Esophagus muscularis mucosa (tissue), 4 donors: ENCODE measurements around the gene SCGB3A1.

Experiments
- EP300 ChIP-seq: sonication (generic); formaldehyde crosslinking; IDR thresholded peaks from one replicate; pipeline ENCODE4 v1.6.1; 2017; ENCODE audit warnings: antibody characterized with exemption
- POLR2A ChIP-seq: fragments of 450-650 bp; IDR thresholded peaks from one replicate; pipeline ENCODE4 v1.6.1; 2017; ENCODE audit warnings: antibody characterized with exemption, moderate library complexity, mild to moderate bottlenecking, low read depth
- POLR2AphosphoS5 ChIP-seq, 2 donors: sonication (generic); formaldehyde crosslinking; IDR thresholded peaks; one replicate each; pipeline ENCODE4 v1.6.1; 2017; ENCODE audit warnings: antibody characterized with exemption in 2 of 2
- TF ChIP-seq, protein P1 (sequence below), 3 experiments: fragments of 200-600 bp in 2 of 3; fragments of 450-650 bp in 1 of 3; sonication (generic) in 2 of 3; IDR thresholded peaks; one replicate each; pipeline ENCODE4 v1.5.1; 2017 to 2019; ENCODE audit warnings: antibody characterized with exemption in 3 of 3, mild to moderate bottlenecking in 2 of 3, moderate library complexity in 1 of 3

DNA sequence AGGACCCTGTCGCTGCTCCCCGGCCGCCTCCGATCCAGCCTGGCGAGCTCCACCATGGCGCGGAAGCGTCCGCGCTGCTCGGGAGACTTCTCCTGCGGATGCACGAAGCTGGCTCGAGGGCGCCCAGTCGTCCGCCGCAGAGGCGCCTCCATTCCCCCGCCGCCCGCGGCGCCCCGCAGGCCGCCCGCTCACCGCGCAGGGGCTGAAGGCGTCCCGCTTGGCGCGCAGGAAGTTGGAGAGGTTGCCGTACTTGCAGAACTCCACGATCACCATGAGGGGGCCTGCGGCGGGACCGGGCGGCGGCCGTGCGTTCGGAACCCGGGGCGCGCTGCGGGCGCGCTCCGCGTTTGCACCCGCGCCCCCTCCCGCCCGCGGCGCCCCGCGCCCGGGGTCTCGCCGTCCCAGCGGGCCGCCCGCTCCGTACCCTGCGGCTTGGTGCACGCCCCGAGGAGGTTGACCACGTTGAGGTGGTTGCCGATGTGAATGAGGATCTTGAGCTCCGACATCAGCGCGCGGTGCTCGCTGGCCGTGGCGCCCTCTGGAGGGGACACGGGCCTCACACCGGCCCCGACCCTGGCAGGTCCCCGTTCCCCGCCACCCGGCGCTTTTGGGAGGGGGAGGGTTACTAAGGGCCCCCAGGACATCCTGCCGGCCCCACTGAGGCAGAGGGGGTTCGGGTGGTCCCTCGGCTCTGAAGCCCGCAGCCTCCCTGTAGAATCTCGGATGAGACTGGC is 27.7 kb upstream of the SCGB3A1 start:
- TF ChIP-seq EP300 (no peak), POLR2A (no peak), POLR2AphosphoS5 (IDR thresholded peaks at IDR 0.05) (no peak)
- TF ChIP-seq, protein P1, sequence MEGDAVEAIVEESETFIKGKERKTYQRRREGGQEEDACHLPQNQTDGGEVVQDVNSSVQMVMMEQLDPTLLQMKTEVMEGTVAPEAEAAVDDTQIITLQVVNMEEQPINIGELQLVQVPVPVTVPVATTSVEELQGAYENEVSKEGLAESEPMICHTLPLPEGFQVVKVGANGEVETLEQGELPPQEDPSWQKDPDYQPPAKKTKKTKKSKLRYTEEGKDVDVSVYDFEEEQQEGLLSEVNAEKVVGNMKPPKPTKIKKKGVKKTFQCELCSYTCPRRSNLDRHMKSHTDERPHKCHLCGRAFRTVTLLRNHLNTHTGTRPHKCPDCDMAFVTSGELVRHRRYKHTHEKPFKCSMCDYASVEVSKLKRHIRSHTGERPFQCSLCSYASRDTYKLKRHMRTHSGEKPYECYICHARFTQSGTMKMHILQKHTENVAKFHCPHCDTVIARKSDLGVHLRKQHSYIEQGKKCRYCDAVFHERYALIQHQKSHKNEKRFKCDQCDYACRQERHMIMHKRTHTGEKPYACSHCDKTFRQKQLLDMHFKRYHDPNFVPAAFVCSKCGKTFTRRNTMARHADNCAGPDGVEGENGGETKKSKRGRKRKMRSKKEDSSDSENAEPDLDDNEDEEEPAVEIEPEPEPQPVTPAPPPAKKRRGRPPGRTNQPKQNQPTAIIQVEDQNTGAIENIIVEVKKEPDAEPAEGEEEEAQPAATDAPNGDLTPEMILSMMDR (IDR thresholded peaks at IDR 0.05) = no peak
